Heart left ventricle (tissue), 13 donors: ENCODE data around the gene KCNC1.

Experiments
- POLR2A ChIP-seq, 2 donors: fragments of 450-650 bp; IDR thresholded peaks; one replicate each; pipeline ENCODE4 v1.6.1; 2017; ENCODE audit warnings: antibody characterized with exemption in 2 of 2, mild to moderate bottlenecking in 2 of 2, moderate library complexity in 2 of 2
- TF ChIP-seq, protein P1 (sequence below), 12 donors: fragments of 200-600 bp; sonication (generic) in 4 of 12; IDR thresholded peaks; one replicate each; pipeline versions ENCODE4 v1.5.0 to v1.8.0; 2018 to 2022; ENCODE audit warnings: antibody characterized with exemption in 12 of 12, mild to moderate bottlenecking in 5 of 12
- donor health status: ischemic (EF 13 %, LVEDD 7.1; RV severe dilation, severe dysfunction).
- donor health status: DM: no; HTN: yes; CAD: no.
- donor health status: DM: no; HTN: no; CAD: no.
- donor health status: ischemic (EF 25% LVEDD 6.9; RV normal size, moderate dysfunction).
- donor health status: ischemic (EF 25% LVEDD 5.7; RV mildly dilated, moderate dysfunction).
- donor health status: ischemic (EF 35%, LVEDD 5.7; RV mildly dilated, moderate dysfunction).
- donor health status: nonischemic (EF 11% LVEDD 7.7; RV severe dilation, severe dysfunction).
- donor health status: DM: yes; HTN: yes; CAD: no.
- donor health status: PGD.
- donor health status: ischemic (EF 29% LVEDD 5.4; RV normal size, mild dysfunction).
- donor health status: nonischemic (EF 23%, LVEDD 6.1; RV moderate dilation, normal function).

DNA sequence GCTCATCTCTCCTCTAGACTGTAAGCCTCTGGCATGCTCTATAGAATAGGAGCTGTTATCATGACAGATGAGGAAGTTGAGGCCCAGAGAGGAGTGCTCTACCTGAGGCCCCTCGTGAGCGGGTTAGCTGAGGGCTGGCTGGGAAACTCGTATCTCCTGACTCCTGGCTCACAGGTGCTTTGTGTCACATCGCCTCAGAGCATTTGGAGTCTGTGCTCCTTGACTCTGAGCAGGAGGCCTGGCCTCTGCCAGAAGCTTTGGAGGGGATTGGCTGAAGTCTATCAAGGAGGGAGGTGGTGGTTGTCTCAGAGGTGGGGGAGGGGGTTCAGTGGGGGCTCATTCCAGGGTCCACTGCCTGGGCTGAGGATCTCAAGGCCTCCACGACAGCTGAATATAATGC, 7.4 kb downstream of the KCNC1 start:
- TF ChIP-seq POLR2A (IDR thresholded peaks at IDR 0.05), result no peak
- TF ChIP-seq, protein P1, sequence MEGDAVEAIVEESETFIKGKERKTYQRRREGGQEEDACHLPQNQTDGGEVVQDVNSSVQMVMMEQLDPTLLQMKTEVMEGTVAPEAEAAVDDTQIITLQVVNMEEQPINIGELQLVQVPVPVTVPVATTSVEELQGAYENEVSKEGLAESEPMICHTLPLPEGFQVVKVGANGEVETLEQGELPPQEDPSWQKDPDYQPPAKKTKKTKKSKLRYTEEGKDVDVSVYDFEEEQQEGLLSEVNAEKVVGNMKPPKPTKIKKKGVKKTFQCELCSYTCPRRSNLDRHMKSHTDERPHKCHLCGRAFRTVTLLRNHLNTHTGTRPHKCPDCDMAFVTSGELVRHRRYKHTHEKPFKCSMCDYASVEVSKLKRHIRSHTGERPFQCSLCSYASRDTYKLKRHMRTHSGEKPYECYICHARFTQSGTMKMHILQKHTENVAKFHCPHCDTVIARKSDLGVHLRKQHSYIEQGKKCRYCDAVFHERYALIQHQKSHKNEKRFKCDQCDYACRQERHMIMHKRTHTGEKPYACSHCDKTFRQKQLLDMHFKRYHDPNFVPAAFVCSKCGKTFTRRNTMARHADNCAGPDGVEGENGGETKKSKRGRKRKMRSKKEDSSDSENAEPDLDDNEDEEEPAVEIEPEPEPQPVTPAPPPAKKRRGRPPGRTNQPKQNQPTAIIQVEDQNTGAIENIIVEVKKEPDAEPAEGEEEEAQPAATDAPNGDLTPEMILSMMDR (IDR thresholded peaks at IDR 0.05), result no peak
